ENCODE measurements around the gene MARCKSL1. TPM values are rescaled to one million over a fixed set of nuclear protein-coding genes. Genes with fewer than 3 reads are reported as not detected.

The MARCKSL1 gene
- total and polyA plus RNA-seq, 2 experiments from 2014 or later: 16.6 to 22.1 TPM

DNA sequence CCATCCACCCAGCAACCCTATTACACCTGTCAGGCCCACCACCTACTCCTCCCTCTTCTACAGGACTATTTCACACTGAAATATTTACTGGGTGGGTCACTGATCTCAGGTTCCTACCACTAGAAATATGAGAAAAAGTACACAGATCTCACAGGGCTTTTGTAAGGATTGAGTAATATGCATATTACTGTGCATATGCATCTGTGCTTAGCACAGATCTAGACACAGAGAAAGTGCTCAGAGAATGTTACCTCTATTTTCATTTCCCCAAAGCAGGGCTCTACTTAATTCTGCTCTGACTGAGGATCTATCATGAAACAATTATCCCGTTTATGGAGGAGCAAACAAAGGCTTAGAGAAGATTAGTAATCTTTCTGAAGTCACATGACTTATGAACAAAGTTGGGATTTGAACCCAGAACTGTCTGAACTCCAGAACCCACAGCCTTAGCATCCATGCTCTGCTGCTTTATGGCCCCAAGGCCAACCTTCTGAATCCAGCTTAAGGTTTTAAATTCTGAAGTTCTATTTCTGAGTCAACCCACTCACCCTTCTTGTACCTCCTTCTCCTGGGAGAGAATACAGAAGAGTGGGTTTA lies 38.1 kb upstream of the MARCKSL1 start:
- in situ Hi-C loops (cut with MboI): no loop called here
- no peak for TF ChIP-seq EZH2phosphoT487 (IDR thresholded peaks at IDR 0.05; ENCODE audit: insufficient read depth, low read depth)
- Histone ChIP-seq H3K4me3 (no peak overlapping the region), H3K36me3 (ENCODE audit: low read depth) (peaks cover 31% of the 10 kb centered on the region; the same call in 1 of the 2 replicates), H3K4me1 (ENCODE audit: insufficient read depth) (no peaks in the 10 kb centered on the region), H3K9ac (no peak overlapping the region), H3K79me2 (ENCODE audit: insufficient read depth) (no peaks in the 10 kb centered on the region), H2AFZ (no peak overlapping the region), H3K27ac (no peak overlapping the region), H3F3A (ENCODE audit: insufficient read depth) (no peaks in the 10 kb centered on the region), H3K9me3 (ENCODE audit: low read depth) (no peaks in the 10 kb centered on the region), H3K9me2 (ENCODE audit: insufficient read depth) (no peaks in the 10 kb centered on the region), H4K20me1 (ENCODE audit: insufficient read depth) (no peaks in the 10 kb centered on the region), H3K4me2 (ENCODE audit: unreplicated experiment) (no peak overlapping the region), H3K27me3 (replicated peaks; ENCODE audit: insufficient read depth) (no peaks in the 10 kb centered on the region)
- DNase-seq: no peak
- 94 to 97% methylated on average over 1 of the region's 1 CpG for WGBS, 2 experiments (ENCODE audit: low coverage in 1 of 2, low lambda C conversion rate in 2 of 2, missing lambda C conversion rate in 2 of 2)

DNA sequence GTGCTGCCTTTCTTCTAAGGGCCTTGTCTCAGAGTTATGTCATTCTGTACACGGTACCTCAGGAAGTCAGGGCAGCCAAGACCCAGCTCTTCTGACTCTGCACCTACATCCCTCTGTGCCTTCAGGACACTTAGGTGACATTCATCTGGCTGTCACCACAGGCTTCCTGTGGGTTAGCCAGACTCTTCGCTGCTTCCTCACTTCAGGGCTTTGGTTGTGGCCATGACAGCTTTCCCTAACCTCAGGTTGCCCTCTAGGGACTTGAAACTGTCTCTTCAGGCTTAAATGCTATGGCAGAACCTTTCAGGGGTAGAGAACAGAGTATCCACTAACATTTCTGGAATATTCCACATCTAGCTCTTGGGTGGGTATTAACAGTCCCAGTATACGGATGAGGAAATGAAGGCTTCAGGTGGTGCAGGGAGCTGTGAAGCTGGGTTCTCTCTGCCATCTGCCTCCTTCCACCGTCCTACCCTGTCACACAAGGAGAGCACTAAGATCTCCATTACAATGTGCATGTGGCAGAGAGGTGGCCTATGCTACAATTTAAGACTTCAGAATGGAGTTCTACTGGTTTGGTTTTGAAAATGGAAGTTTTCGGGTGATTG lies 36.2 kb upstream of the MARCKSL1 start:
- Histone ChIP-seq H3K4me1 (ENCODE audit: insufficient read depth) (no peaks in the 10 kb centered on the region), H3K9ac (no peak overlapping the region), H3F3A (ENCODE audit: insufficient read depth) (no peaks in the 10 kb centered on the region), H3K27ac (no peak overlapping the region), H3K36me3 (ENCODE audit: low read depth) (peaks cover 31% of the 10 kb centered on the region; the same call in 1 of the 2 replicates), H4K20me1 (ENCODE audit: insufficient read depth) (no peaks in the 10 kb centered on the region), H3K9me3 (ENCODE audit: low read depth) (no peaks in the 10 kb centered on the region), H3K9me2 (ENCODE audit: insufficient read depth) (no peaks in the 10 kb centered on the region), H3K79me2 (ENCODE audit: insufficient read depth) (no peaks in the 10 kb centered on the region), H3K27me3 (replicated peaks; ENCODE audit: insufficient read depth) (no peaks in the 10 kb centered on the region), H2AFZ (no peak overlapping the region), H3K4me2 (ENCODE audit: unreplicated experiment) (no peak overlapping the region), H3K4me3 (no peak overlapping the region)
- no peak for TF ChIP-seq EZH2 (IDR thresholded peaks at IDR 0.05; ENCODE audit: insufficient read depth, poor library complexity, severe bottlenecking)
- no peak for TF ChIP-seq EZH2phosphoT487 (IDR thresholded peaks at IDR 0.05; ENCODE audit: insufficient read depth, low read depth)
- WGBS, 2 experiments (ENCODE audit: low coverage in 1 of 2, low lambda C conversion rate in 2 of 2, missing lambda C conversion rate in 2 of 2): 90 to 92% methylated on average over 5 of the region's 5 CpGs
- in situ Hi-C loops (cut with MboI): no loop called here
- no peak for DNase-seq

DNA sequence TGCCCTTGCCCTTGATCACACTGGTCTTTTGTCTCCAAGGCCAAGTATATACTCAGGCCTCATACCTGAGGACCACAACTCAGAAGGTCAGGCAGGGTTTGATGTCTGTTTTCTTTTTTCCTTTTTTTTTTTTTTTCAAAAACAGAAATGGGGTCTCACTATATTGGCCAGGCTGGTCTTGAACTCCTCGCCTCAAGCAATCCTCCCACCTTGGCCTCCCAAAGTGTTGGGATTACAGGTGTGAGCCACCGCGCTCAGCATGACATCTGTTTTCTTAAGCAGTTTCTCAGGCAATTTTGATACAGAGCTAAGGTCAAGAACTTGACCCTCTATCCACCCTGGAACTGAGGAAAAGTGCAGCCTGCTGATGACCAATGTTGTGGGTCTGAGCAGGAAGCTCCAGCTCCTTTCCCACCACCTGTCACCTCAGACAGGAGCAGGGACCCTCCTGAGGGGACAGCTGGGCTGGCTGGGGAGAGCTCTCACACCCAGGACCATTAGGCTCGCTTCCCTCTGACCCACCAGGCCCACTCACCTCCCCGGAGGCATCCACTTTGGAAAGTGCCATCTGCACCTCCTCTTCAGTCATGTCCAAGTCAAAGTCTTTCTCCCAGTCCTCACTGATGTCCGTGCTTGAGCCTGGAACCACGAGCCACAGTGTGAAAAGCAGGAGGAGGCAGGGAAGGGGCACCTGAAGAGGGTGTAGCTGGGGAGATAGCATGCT lies 32.0 kb upstream of the MARCKSL1 start:
- Histone ChIP-seq H3K27ac (no peak overlapping the region), H3K27me3 (replicated peaks; ENCODE audit: insufficient read depth) (no peaks in the 10 kb centered on the region), H3K4me3 (no peak overlapping the region), H3K9me3 (ENCODE audit: low read depth) (no peaks in the 10 kb centered on the region), H3K4me1 (ENCODE audit: insufficient read depth) (no peaks in the 10 kb centered on the region), H2AFZ (no peak overlapping the region), H3K9me2 (ENCODE audit: insufficient read depth) (no peaks in the 10 kb centered on the region), H3K4me2 (ENCODE audit: unreplicated experiment) (no peak overlapping the region), H3F3A (ENCODE audit: insufficient read depth) (peaks cover 8% of the 10 kb centered on the region; the same call in 1 of the 2 replicates), H3K9ac (no peak overlapping the region), H4K20me1 (ENCODE audit: insufficient read depth) (no peaks in the 10 kb centered on the region), H3K79me2 (ENCODE audit: insufficient read depth) (no peaks in the 10 kb centered on the region), H3K36me3 (ENCODE audit: low read depth) (peaks cover 11% of the 10 kb centered on the region; the same call in 1 of the 2 replicates)
- in situ Hi-C loops (cut with MboI): no loop called here
- TF ChIP-seq EZH2 (IDR thresholded peaks at IDR 0.05; ENCODE audit: insufficient read depth, poor library complexity, severe bottlenecking) (no peak), EZH2phosphoT487 (IDR thresholded peaks at IDR 0.05; ENCODE audit: insufficient read depth, low read depth) (no peak)
- no peak for DNase-seq
- 89 to 93% methylated on average over 7 of the region's 7 CpGs for whole genome bisulfite sequencing, 2 experiments (ENCODE audit: low coverage in 1 of 2, low lambda C conversion rate in 2 of 2, missing lambda C conversion rate in 2 of 2)

GRCh38 chr1:32365445-32365844 lies 29.4 kb upstream of the MARCKSL1 start:
- no peak for DNase-seq

More at GRCh38 chr1:32365445-32365844, 29.4 kb upstream of the MARCKSL1 start:
- Histone ChIP-seq H3K27ac (no peak overlapping the region), H3K79me2 (ENCODE audit: insufficient read depth) (no peaks in the 10 kb centered on the region), H3K4me1 (ENCODE audit: insufficient read depth) (no peaks in the 10 kb centered on the region), H4K20me1 (ENCODE audit: insufficient read depth) (no peaks in the 10 kb centered on the region), H3K9me3 (ENCODE audit: low read depth) (no peaks in the 10 kb centered on the region), H3K27me3 (replicated peaks; ENCODE audit: insufficient read depth) (no peaks in the 10 kb centered on the region), H3K36me3 (ENCODE audit: low read depth) (peaks cover 11% of the 10 kb centered on the region; the same call in 1 of the 2 replicates), H3K9ac (no peak overlapping the region), H3K4me3 (no peak overlapping the region), H3K4me2 (ENCODE audit: unreplicated experiment) (no peak overlapping the region), H2AFZ (no peak overlapping the region), H3F3A (ENCODE audit: insufficient read depth) (peaks cover 11% of the 10 kb centered on the region; the same call in 1 of the 2 replicates), H3K9me2 (ENCODE audit: insufficient read depth) (no peaks in the 10 kb centered on the region)
- 92 to 95% methylated on average over 6 of the region's 6 CpGs for WGBS, 2 experiments (ENCODE audit: low coverage in 1 of 2, low lambda C conversion rate in 2 of 2, missing lambda C conversion rate in 2 of 2)
- no peak for TF ChIP-seq EZH2phosphoT487 (IDR thresholded peaks at IDR 0.05; ENCODE audit: insufficient read depth, low read depth)
- no peak for TF ChIP-seq EZH2 (IDR thresholded peaks at IDR 0.05; ENCODE audit: insufficient read depth, poor library complexity, severe bottlenecking)
- in situ Hi-C loops (cut with MboI): no loop called here

Measured in GM23248 (cell line).